OCI-LY7 (cell line): Measurements from ENCODE around the gene FOSB. TPM values are rescaled to one million over a fixed set of nuclear protein-coding genes. Genes with fewer than 3 reads are reported as not detected.

Experiments used
- BruUV-seq: library from RNA; stranded (reverse); fragments of 400-500 nt; replicated peaks from 2 replicates; lab custom pipeline; 2021; lab: Mats Ljungman, UMichigan
- CTCF ChIA-PET: fragments of 300-600 bp; sonication (Branson Sonifier 250); formaldehyde crosslinking; loops from one replicate; lab custom pipeline; 2022; ENCODE audit warnings: antibody characterized with exemption; ENCODE audit not compliant: unreplicated experiment; lab: Charles Lee
- POLR2A ChIA-PET: fragments of 300-600 bp; sonication (Branson Sonifier 250); formaldehyde crosslinking; loops from one replicate; lab custom pipeline; 2022; ENCODE audit warnings: antibody characterized with exemption; lab: Charles Lee
- DNase-seq: peaks from one replicate; pipeline ENCODE4 v3.0.0-alpha.2; 2015; ENCODE audit warnings: low spot score
- H2AFZ ChIP-seq: fragments of 200-600 bp; sonication (generic), shearing (Covaris generic); 2 replicates; pipeline ENCODE4 v1.6.1; 2014; ENCODE audit warnings: mild to moderate bottlenecking, antibody characterized with exemption, low read length, moderate library complexity
- H3K27ac ChIP-seq: fragments of 200-600 bp; sonication (generic); 2 replicates; pipeline ENCODE4 v1.5.1; 2014; ENCODE audit warnings: mixed run types, low read depth, mild to moderate bottlenecking, moderate library complexity, low read length, inconsistent platforms; ENCODE audit not compliant: poor library complexity, severe bottlenecking
- H3K36me3 ChIP-seq: fragments of 200-600 bp; sonication (generic); 2 replicates; pipeline ENCODE4 v1.6.1; 2014; ENCODE audit warnings: mild to moderate bottlenecking, antibody characterized with exemption, low read length, moderate library complexity, mixed read lengths; ENCODE audit not compliant: insufficient read depth
- H3K4me1 ChIP-seq: fragments of 200-600 bp; sonication (generic); 2 replicates; pipeline ENCODE4 v1.5.1; 2014; ENCODE audit warnings: mild to moderate bottlenecking, low read length; ENCODE audit not compliant: insufficient read depth, poor library complexity, severe bottlenecking
- H3K4me2 ChIP-seq: fragments of 200-600 bp; sonication (generic); 2 replicates; pipeline ENCODE4 v1.6.1; 2014; ENCODE audit warnings: mild to moderate bottlenecking, low read length
- H3K4me3 ChIP-seq: fragments of 200-600 bp; sonication (generic); 2 replicates; pipeline ENCODE4 v1.5.1; 2014; ENCODE audit warnings: mild to moderate bottlenecking, low read depth, low read length; ENCODE audit not compliant: poor library complexity, severe bottlenecking
- H3K79me2 ChIP-seq: fragments of 200-600 bp; sonication (generic); 2 replicates; pipeline ENCODE4 v1.6.1; 2016; ENCODE audit warnings: low read depth, mild to moderate bottlenecking, low read length, moderate library complexity, mixed read lengths; ENCODE audit not compliant: insufficient read depth
- H3K9me2 ChIP-seq: fragments of 200-600 bp; sonication (generic); 2 replicates; pipeline ENCODE4 v1.6.1; 2016; ENCODE audit warnings: mild to moderate bottlenecking, low read length, mixed read lengths; ENCODE audit not compliant: insufficient read depth
- H3K9me3 ChIP-seq: fragments of 200-600 bp; sonication (generic); 2 replicates; pipeline ENCODE4 v1.6.1; 2014; ENCODE audit warnings: mild to moderate bottlenecking, mixed run types, low read length, mixed read lengths
- H4K20me1 ChIP-seq: fragments of 200-600 bp; sonication (generic); 2 replicates; pipeline ENCODE4 v1.6.1; 2014; ENCODE audit warnings: mild to moderate bottlenecking, antibody characterized with exemption, low read length, moderate library complexity, mixed read lengths; ENCODE audit not compliant: insufficient read depth
- EZH2phosphoT487 ChIP-seq: fragments of 200-600 bp; sonication (generic); IDR thresholded peaks from 2 replicates; pipeline ENCODE4 v1.6.1; 2018; ENCODE audit warnings: low read depth, borderline replicate concordance, mild to moderate bottlenecking, mixed run types, antibody characterized with exemption, low read length, moderate library complexity, mixed read lengths
- intact Hi-C: fragments of 100-400 bp; cut with micrococcal nuclease; formaldehyde crosslinking; loops from one replicate; pipeline ENCODE4 v1.10.0; 2022; ENCODE audit not compliant: unreplicated experiment
- total RNA-seq, 2 experiments: library from RNA; depleted of rRNA in 1 of 2; stranded (reverse); fragments of >200 nt in 1 of 2; shearing (Covaris generic) in 1 of 2; gene quantifications; 2 replicates each; pipeline ENCODE4 v1.2.3, GENCODE V29; 2014 to 2022
- TF ChIP-seq, protein P1 (sequence below): fragments of 200-600 bp; sonication (generic); conservative IDR thresholded peaks from 2 replicates; pipeline ENCODE4 v1.5.1; 2014; ENCODE audit warnings: mild to moderate bottlenecking, antibody characterized with exemption, low read length, moderate library complexity, mixed read lengths

The FOSB gene
- total RNA-seq, 2 experiments from 2014 or later = 2.3 to 2.4 TPM

DNA sequence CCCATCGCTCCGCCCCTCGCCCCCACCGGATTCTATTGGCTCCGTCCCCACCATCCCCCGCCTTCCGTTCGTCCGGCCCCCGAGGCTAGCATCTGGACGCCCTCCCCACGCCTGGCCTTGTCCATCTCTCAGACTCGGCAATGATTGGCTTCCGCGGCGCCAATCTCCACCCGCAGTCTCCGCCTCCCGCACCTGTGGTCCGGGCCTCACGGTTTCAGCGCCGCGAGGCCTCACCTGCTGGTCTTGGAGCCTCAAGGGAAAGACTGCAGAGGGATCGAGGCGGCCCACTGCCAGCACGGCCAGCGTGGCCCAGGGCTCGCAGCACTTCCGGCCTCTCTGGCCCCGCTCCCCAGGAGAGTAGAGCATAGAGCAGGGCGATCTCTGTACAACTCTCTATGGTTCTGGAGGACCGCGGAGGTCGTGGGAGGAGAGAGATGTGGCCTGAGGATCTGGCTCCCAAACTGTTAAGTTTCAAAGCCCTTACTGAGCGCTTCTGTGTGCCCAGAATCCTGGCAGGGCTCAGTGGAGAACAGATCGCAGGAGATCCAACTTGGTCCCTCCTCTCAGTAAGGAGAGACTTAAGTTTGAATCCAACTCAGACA, 44.1 kb upstream of the FOSB start, which contains the start of gene ERCC1:
TSS of gene ERCC1 (minus strand) at position 329 of the 602 bp plus-strand sequence. CDS start 543 bp downstream, outside the sequence.
- peaks cover 74% of the 10 kb centered on the region for H3K4me1 ChIP-seq
- CTCF ChIA-PET = no interaction called here
- TF ChIP-seq, protein P1, sequence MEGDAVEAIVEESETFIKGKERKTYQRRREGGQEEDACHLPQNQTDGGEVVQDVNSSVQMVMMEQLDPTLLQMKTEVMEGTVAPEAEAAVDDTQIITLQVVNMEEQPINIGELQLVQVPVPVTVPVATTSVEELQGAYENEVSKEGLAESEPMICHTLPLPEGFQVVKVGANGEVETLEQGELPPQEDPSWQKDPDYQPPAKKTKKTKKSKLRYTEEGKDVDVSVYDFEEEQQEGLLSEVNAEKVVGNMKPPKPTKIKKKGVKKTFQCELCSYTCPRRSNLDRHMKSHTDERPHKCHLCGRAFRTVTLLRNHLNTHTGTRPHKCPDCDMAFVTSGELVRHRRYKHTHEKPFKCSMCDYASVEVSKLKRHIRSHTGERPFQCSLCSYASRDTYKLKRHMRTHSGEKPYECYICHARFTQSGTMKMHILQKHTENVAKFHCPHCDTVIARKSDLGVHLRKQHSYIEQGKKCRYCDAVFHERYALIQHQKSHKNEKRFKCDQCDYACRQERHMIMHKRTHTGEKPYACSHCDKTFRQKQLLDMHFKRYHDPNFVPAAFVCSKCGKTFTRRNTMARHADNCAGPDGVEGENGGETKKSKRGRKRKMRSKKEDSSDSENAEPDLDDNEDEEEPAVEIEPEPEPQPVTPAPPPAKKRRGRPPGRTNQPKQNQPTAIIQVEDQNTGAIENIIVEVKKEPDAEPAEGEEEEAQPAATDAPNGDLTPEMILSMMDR = no peak
- TF ChIP-seq EZH2phosphoT487 = no peak
- no peaks in the 10 kb centered on the region for H3K9me3 ChIP-seq
- H3K9me2 ChIP-seq = no peaks in the 10 kb centered on the region
- H3K4me2 ChIP-seq = peak within 1 kb of the TSS; percentile 97
- POLR2A ChIA-PET = no interaction called here
- H4K20me1 ChIP-seq = no peaks in the 10 kb centered on the region
- peak; percentile 96 for DNase-seq
- peak within 1 kb of the TSS; percentile 82 for H3K4me3 ChIP-seq
- intact Hi-C loops = loop anchor here (10.0 kb wide), 1 partner anchor 221 kb away; no protein-coding TSS in a partner anchor
- peaks cover 11% of the 10 kb centered on the region; the same call in 1 of the 2 replicates for H3K79me2 ChIP-seq
- H3K36me3 ChIP-seq = peaks cover 12% of the 10 kb centered on the region; the same call in 1 of the 2 replicates
- BruUV-seq = no TSS peak
- H3K27ac ChIP-seq = peak within 1 kb of the TSS; percentile 79
- peak within 1 kb of the TSS; percentile 87; the same call in 1 of the 2 replicates for H2AFZ ChIP-seq

DNA sequence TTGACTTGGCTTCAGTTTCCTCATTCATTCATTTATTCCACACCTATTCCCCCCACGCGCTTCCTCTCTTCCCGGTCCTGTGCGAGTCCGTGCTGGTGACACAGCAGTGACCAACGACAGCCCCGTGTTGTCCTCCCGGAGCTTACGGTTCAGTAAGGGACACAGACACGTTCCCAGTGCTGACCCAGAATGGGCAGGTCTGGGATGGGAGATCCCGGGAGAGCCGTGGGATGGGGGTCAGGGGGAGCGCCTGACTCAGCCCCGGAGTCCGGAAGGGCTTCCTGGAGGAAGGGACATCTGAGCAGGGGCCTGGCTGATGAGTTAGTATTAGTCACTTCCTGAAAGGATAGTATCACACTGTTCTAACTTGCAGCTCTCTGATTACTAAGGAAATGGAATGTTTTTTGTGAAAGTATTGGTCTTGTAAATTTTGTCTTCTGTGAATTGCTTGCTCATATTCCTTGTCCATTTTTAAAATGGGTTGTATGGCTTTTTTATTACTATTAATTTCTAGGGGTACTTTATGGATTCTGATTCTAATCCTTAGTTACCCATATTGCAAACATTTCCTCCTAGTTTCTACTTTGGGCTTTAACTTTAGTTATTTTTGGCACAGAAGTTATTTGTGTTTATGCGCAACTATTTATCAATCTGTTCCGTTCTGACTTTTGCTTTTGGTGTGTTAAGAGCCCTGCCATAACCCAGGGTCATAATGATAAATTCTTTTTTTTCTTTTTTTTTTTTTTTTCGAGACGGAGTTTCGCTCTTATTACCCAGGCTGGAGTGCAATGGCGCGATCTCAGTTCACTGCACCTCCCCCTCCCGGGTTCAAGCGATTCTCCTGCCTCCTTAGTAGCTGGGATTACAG, 43.4 kb upstream of the FOSB start:
- H4K20me1 ChIP-seq = no peaks in the 10 kb centered on the region
- intact Hi-C loops = loop anchor here (10.0 kb wide), 1 partner anchor 220 kb away; no protein-coding TSS in a partner anchor
- peaks cover 11% of the 10 kb centered on the region; the same call in 1 of the 2 replicates for H3K79me2 ChIP-seq
- peaks cover 12% of the 10 kb centered on the region; the same call in 1 of the 2 replicates for H3K36me3 ChIP-seq
- H3K9me3 ChIP-seq = no peaks in the 10 kb centered on the region
- H3K4me3 ChIP-seq = peak overlapping the region; percentile 82
- no peaks in the 10 kb centered on the region for H3K9me2 ChIP-seq
- ChIA-PET POLR2A (interaction anchor here (0.7 kb wide), 1 partner anchor 70 kb away, joined by 3 read pairs; no protein-coding TSS in a partner anchor), CTCF (interaction anchor here (0.5 kb wide), 1 partner anchor 49 kb away, joined by 3 read pairs; no protein-coding TSS in a partner anchor)
- H3K4me2 ChIP-seq = peak overlapping the region; percentile 97
- BruUV-seq = TSS peak; percentile 96
- H3K4me1 ChIP-seq = peaks cover 70% of the 10 kb centered on the region
- H3K27ac ChIP-seq = peak overlapping the region; percentile 79
- TF ChIP-seq, protein P1 = no peak
- TF ChIP-seq EZH2phosphoT487 = no peak
- DNase-seq = peak; percentile 52
- peak overlapping the region; percentile 87; the same call in 1 of the 2 replicates for H2AFZ ChIP-seq
